T1000 (cell line): Measurements from ENCODE around the gene EEFSEC.

ENCODE experiments used
- DNase-seq: peaks from one replicate; lab custom pipeline; 2025; ENCODE audit warnings: mixed read lengths; lab: John Stamatoyannopoulos, UW

EEFSEC gene

GRCh38 chr3:128392818-128393544 lies 239.7 kb downstream of the EEFSEC start:
- DNase-seq: no peak

- no peak for DNase-seq
Measured at GRCh38 chr3:128394033-128394432, 240.8 kb downstream of the EEFSEC start.

GRCh38 chr3:128395046-128395445 lies 241.8 kb downstream of the EEFSEC start:
- DNase-seq: no peak

GRCh38 chr3:128395500-128396162 lies 242.3 kb downstream of the EEFSEC start:
- DNase-seq: no peak

- no peak for DNase-seq
Measured at GRCh38 chr3:128397484-128397883, 244.2 kb downstream of the EEFSEC start.

GRCh38 chr3:128398586-128398985 lies 245.3 kb downstream of the EEFSEC start:
- DNase-seq: no peak

GRCh38 chr3:128399221-128399915 lies 246.1 kb downstream of the EEFSEC start:
- DNase-seq: no peak

GRCh38 chr3:128400671-128401070 lies 247.4 kb downstream of the EEFSEC start:
- DNase-seq: no peak

GRCh38 chr3:128402319-128402718 lies 249.0 kb downstream of the EEFSEC start:
- DNase-seq: no peak

- DNase-seq: no peak
Measured at GRCh38 chr3:128402998-128403397, 249.7 kb downstream of the EEFSEC start.

- DNase-seq: no peak
Measured at GRCh38 chr3:128404276-128405068, 251.2 kb downstream of the EEFSEC start.

GRCh38 chr3:128405554-128406277 lies 252.4 kb downstream of the EEFSEC start:
- DNase-seq: no peak

GRCh38 chr3:128407247-128407646 lies 254.0 kb downstream of the EEFSEC start:
- no peak for DNase-seq

GRCh38 chr3:128408012-128408692 lies 254.9 kb downstream of the EEFSEC start:
- DNase-seq: no peak

- no peak for DNase-seq
Measured at GRCh38 chr3:128408693-128409623, 255.7 kb downstream of the EEFSEC start.

GRCh38 chr3:128409624-128410581 lies 256.6 kb downstream of the EEFSEC start:
- no peak for DNase-seq

GRCh38 chr3:128410669-128411573 lies 257.6 kb downstream of the EEFSEC start:
- DNase-seq: no peak
